K562 treated with DMSO at 1 percent for 4 hours (cell line): ENCODE measurements around the gene SMCO1. TPM values are rescaled to one million over a fixed set of nuclear protein-coding genes. Genes with fewer than 3 reads are reported as not detected.

ENCODE experiments used
- total RNA-seq: library from RNA; unstranded; fragments of 300-600 nt; gene quantifications from 2 replicates; pipeline ENCODE4 v1.2.3, GENCODE V29; 2022; ENCODE audit not compliant: insufficient read depth

SMCO1 gene, protein sequence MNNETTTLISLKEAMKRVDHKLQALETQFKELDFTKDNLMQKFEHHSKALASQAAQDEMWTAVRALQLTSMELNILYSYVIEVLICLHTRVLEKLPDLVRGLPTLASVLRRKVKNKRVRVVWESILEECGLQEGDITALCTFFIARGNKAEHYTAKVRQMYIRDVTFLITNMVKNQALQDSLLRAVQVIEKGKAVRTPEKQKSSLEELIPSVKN
- not detected in 2 replicates for total RNA-seq

DNA sequence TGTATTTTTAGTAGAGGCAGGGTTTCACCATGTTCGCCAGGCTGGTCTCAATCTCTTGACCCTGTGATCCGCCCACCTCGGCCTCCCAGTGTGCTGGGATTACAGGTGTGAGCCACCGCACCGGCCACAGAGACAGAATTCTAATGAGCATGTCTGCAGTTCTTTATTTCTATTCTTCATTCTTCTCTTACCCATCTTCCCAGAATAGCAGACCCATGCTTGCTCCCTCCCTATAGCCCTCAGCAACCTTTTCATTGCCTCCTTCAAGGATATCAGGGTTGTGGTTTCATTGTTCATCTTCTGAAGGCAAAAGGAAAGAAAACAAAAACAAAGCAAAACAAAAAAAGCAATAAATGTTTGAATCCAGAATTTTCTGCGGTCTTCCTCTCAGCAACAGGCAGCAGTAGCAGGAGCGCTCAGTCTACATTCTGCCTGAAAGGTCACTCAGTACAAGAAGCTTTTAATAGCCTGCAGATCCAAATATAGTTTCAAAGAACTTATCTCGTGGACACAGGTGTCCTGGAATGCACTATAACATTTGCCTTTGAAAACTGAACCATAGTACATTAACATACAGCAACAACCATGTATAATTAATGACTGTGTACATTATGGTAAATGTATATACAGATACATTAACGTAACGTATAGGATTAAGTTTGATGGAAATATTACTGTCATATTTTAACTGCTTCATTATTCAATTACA is at the start of gene SMCO1:
SMCO1 (minus strand) TSS at position 434 of the 709 bp plus-strand sequence; CDS start at position 297, 137 bp downstream.

DNA sequence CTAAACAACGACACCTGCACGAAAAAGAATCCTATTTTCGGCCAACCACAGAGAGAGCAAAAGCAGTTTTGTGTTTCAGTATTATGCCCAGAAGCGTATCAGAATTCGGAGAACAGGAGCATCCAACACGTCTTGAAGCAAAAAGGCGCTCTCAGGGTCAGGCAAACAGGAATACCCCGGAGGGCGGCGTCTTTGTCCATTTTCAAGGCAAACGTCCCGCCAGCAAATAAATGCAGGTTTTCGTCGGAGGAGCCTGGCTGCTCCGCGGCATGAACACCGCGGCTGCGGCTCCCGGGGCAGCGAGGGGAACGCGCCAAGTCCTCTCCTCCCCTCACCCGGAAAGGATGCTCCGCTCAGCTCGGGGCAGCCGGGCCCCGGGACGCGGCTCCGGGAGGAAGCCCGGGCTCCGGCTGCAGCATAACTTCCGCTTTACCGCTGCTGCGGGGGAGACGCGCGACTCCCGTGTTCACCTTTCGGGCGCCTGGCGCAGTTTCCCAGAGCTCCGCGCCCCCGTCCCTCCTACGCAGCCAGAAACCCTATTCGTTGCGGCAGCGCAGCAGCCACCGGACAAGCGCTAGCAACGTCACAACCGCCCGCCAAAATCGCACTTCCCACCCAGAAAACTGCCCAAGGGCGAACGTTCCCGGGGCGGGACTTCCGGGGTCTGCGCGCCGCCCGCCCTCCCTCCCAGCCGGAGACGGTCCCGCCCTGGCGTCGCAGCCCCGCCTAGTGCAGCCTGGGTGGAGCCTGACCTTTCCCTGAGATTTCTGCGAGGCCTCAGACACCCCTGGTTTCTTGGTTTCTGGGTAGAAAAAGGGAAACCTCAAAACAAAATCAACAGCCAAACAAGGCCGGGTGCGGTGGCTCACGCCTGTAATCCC is 11.7 kb downstream of the SMCO1 start, which contains the start of gene RNF168:
RNF168 (minus strand) TSS at position 573 of the 881 bp plus-strand sequence. CDS start 595 bp downstream, outside the sequence.

Other genes with a start within 250 kb of the SMCO1 start
- gene PCYT1A, start 227.6 kb downstream of the SMCO1 start, total RNA-seq, result 32.3 and 38.4 TPM in 2 replicates
- 6.1 and 17.6 TPM in 2 replicates for gene DYNLT2B, start 197.1 kb downstream of the SMCO1 start, total RNA-seq
- 9.5 and 12.8 TPM in 2 replicates for gene TM4SF19, start 177.0 kb downstream of the SMCO1 start, total RNA-seq
- gene UBXN7, start 82.9 kb downstream of the SMCO1 start, total RNA-seq, result 9.9 and 13.4 TPM in 2 replicates
- 11.7 and 14.9 TPM in 2 replicates for gene RNF168, start 11.6 kb downstream of the SMCO1 start, total RNA-seq
- gene WDR53, start 53.2 kb upstream of the SMCO1 start, total RNA-seq, result 14.4 and 17.7 TPM in 2 replicates
- gene FBXO45, start 53.3 kb upstream of the SMCO1 start, total RNA-seq, result 8.4 and 11.7 TPM in 2 replicates
- 5.8 and 6.9 TPM in 2 replicates for gene NRROS, start 124.3 kb upstream of the SMCO1 start, total RNA-seq
- gene CEP19, start 196.9 kb upstream of the SMCO1 start, total RNA-seq, result 2.8 and 4.1 TPM in 2 replicates
- gene PIGX, start 197.0 kb upstream of the SMCO1 start, total RNA-seq, result 14.9 and 20.8 TPM in 2 replicates
- gene PAK2, start 224.5 kb upstream of the SMCO1 start, total RNA-seq, result 24.4 and 27.4 TPM in 2 replicates